NB4 (cell line): ENCODE measurements around the gene CDIPT.
"Not testable (repeated sequence)": the region's sequence is repeated elsewhere in the genome, so short reads cannot be mapped to it uniquely, and the experiment has no call there.

ENCODE experiments used
- DNase-seq: peaks from one replicate; pipeline ENCODE4 v3.0.0; 2010; ENCODE audit warnings: low read depth
- H3K4me3 ChIP-seq: one replicate; pipeline ENCODE4 v1.5.1; 2011; ENCODE audit warnings: mild to moderate bottlenecking, low read depth, low read length, moderate library complexity
- MYC ChIP-seq: IDR thresholded peaks from 2 replicates; pipeline ENCODE4 v1.6.1; 2011; ENCODE audit warnings: low read depth, low read length
- POLR2A ChIP-seq: IDR thresholded peaks from 2 replicates; pipeline ENCODE4 v1.6.1; 2011; ENCODE audit warnings: mild to moderate bottlenecking; ENCODE audit not compliant: insufficient read length; ENCODE audit errors: extremely low read depth
- TF ChIP-seq, protein P1 (sequence below): IDR thresholded peaks from one replicate; pipeline ENCODE4 v1.5.1; 2012; ENCODE audit warnings: low read depth, low read length
- TF ChIP-seq, protein P2 (sequence below): IDR thresholded peaks from 2 replicates; pipeline ENCODE4 v1.6.1; 2011; ENCODE audit warnings: low read depth, low read length

The CDIPT gene

DNA sequence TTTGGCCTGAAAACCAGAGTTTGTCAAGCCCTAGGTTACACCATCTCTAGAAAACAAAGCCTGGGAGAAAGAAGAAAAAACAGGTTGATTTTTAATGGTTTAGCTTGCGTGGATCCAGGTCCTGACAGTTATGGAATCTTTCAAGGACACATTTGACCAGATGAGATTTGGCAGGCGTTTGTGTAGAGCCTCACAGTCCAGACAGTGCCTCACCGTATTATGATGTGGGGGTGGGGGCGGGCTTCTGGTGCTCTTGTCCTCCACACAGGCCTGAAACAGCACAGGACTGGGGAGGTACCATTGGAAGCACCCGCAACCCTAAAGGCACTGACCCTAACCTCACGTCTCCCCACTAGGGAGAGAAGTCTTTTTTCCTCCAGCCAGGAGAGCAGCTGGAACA lies 23.2 kb downstream of the CDIPT start:
- H3K4me3 ChIP-seq = no peak overlapping the region
- TF ChIP-seq, protein P1, sequence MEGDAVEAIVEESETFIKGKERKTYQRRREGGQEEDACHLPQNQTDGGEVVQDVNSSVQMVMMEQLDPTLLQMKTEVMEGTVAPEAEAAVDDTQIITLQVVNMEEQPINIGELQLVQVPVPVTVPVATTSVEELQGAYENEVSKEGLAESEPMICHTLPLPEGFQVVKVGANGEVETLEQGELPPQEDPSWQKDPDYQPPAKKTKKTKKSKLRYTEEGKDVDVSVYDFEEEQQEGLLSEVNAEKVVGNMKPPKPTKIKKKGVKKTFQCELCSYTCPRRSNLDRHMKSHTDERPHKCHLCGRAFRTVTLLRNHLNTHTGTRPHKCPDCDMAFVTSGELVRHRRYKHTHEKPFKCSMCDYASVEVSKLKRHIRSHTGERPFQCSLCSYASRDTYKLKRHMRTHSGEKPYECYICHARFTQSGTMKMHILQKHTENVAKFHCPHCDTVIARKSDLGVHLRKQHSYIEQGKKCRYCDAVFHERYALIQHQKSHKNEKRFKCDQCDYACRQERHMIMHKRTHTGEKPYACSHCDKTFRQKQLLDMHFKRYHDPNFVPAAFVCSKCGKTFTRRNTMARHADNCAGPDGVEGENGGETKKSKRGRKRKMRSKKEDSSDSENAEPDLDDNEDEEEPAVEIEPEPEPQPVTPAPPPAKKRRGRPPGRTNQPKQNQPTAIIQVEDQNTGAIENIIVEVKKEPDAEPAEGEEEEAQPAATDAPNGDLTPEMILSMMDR = no peak
- no peak for DNase-seq

- TF ChIP-seq, protein P1 = no peak
- TF ChIP-seq POLR2A (no peak), MYC (no peak)
- TF ChIP-seq, protein P2, sequence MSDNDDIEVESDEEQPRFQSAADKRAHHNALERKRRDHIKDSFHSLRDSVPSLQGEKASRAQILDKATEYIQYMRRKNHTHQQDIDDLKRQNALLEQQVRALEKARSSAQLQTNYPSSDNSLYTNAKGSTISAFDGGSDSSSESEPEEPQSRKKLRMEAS = no peak
- no peak overlapping the region for H3K4me3 ChIP-seq
- DNase-seq = no peak
Measured at GRCh38 chr16:29837841-29838240, 25.2 kb downstream of the CDIPT start.

- TF ChIP-seq, protein P2 = no peak
- no peak overlapping the region for H3K4me3 ChIP-seq
- DNase-seq = no peak
Measured at GRCh38 chr16:29836623-29837022, 26.4 kb downstream of the CDIPT start.

GRCh38 chr16:29835926-29836325 lies 27.1 kb downstream of the CDIPT start:
- TF ChIP-seq MYC (no peak), POLR2A (no peak)
- TF ChIP-seq, protein P1 = no peak
- TF ChIP-seq, protein P2 = no peak
- DNase-seq = no peak
- H3K4me3 ChIP-seq = no peak overlapping the region

DNA sequence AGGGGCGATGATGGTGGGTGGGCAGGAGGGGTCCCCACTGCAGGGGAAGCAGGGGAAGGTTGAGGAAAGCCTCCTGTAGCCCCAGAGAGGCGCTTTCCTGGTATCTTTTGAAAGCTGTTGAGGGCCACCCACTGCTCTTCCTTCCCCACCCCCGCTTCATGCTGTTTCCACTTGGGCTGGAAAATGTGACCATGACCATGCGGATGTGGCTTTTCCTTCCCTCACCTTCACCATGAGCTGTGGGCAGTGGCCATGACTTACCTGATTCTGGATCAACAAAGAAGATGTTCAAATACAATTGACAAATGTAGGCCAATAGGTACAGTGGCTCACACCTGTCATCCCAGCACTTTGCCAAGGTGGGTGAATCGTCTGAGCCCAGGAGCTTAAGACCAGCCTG lies 28.9 kb downstream of the CDIPT start:
- H3K4me3 ChIP-seq = no peak overlapping the region
- no peak for DNase-seq
- TF ChIP-seq, protein P1 = no peak
- TF ChIP-seq, protein P2 = no peak
- no peak for TF ChIP-seq MYC

- H3K4me3 ChIP-seq, DNase-seq: not testable (repeated sequence)
Measured at GRCh38 chr16:29833219-29833618, 29.8 kb downstream of the CDIPT start.

DNA sequence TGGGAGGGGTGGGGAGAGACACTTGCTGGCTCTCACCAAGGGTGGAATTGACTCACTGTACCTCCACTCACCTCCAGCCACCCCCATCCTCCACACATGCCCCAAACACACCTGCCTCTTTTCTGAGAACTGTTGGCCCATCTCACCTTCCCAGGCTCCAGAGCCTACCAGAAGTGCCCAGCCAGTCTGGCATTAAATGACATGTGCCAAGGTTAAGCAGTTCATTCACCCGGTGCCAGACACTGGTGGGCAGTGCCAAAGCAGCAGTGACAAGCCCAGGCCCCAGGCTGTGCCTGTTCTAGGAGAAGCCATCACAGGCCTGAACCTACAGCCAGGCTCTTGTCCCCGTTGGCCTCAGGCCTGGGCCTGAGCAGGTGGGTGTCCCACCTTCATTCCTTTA lies 31.5 kb downstream of the CDIPT start:
- TF ChIP-seq POLR2A (no peak), MYC (no peak)
- TF ChIP-seq, protein P1 = no peak
- TF ChIP-seq, protein P2 = no peak
- no peak overlapping the region for H3K4me3 ChIP-seq
- DNase-seq = no peak
